Vagina (tissue), 2 donors: Measurements from ENCODE around the gene KRTAP19-4. TPM values are rescaled to one million over a fixed set of nuclear protein-coding genes. Genes with fewer than 3 reads are reported as not detected.

Experiments
- DNase-seq, 2 donors: peaks; one replicate each; pipeline ENCODE4 v3.0.0-alpha.2; 2017; ENCODE audit errors: extremely low spot score in 2 of 2
- H3K27ac ChIP-seq: fragments of 200-600 bp; sonication (generic); one replicate; pipeline ENCODE4 v1.5.1; 2019
- H3K27me3 ChIP-seq: fragments of 200-600 bp; sonication (generic); one replicate; pipeline ENCODE4 v1.5.1; 2019
- H3K36me3 ChIP-seq, 2 donors: fragments of 200-600 bp; sonication (generic); one replicate each; pipeline ENCODE4 v1.5.1; 2017 to 2019
- H3K4me1 ChIP-seq: fragments of 200-600 bp; sonication (generic); one replicate; pipeline ENCODE4 v1.5.1; 2019
- H3K4me3 ChIP-seq, 2 donors: fragments of 200-600 bp; sonication (generic); 1 replicate in 1 of 2; 2 replicates in 1 of 2; pipeline ENCODE4 v1.5.1; 2016 to 2019
- H3K9me3 ChIP-seq: fragments of 200-600 bp; sonication (generic); one replicate; pipeline ENCODE4 v1.5.1; 2019
- CTCF ChIP-seq, 3 experiments: fragments of 450-650 bp in 2 of 3; fragments of 200-600 bp in 1 of 3; sonication (generic) in 1 of 3; IDR thresholded peaks; one replicate each; pipeline ENCODE4 v1.5.1; 2017 to 2019; ENCODE audit warnings: antibody characterized with exemption in 3 of 3, mild to moderate bottlenecking in 2 of 3, moderate library complexity in 2 of 3
- POLR2A ChIP-seq, 2 donors: fragments of 450-650 bp; IDR thresholded peaks; one replicate each; pipeline ENCODE4 v1.6.1; 2017; ENCODE audit warnings: antibody characterized with exemption in 2 of 2, mild to moderate bottlenecking in 2 of 2, moderate library complexity in 2 of 2
- POLR2AphosphoS5 ChIP-seq, 2 donors: sonication (generic); formaldehyde crosslinking; IDR thresholded peaks; one replicate each; pipeline ENCODE4 v1.9.0; 2017; ENCODE audit warnings: antibody characterized with exemption in 2 of 2, mild to moderate bottlenecking in 2 of 2, low read depth in 1 of 2; ENCODE audit not compliant: insufficient read depth in 1 of 2
- intact Hi-C: fragments of 100-400 bp; cut with DNase I; formaldehyde crosslinking; loops from one replicate; pipeline ENCODE4 v1.15.1; 2023
- total RNA-seq: library from RNA; depleted of rRNA; stranded (reverse); fragments of >200 nt; gene quantifications from one replicate; pipeline ENCODE4 v1.2.3, GENCODE V29; 2016

KRTAP19-4 gene
- total RNA-seq, 1 donor from 2014 or later, result not detected

- Histone ChIP-seq H3K27ac (no peak within 1 kb of the TSS), H3K27me3 (no peaks in the 10 kb centered on the region), H3K4me1 (no peaks in the 10 kb centered on the region), H3K36me3 (no peaks in the 10 kb centered on the region), H3K9me3 (no peaks in the 10 kb centered on the region), H3K4me3 (no peak within 1 kb of the TSS)
- TF ChIP-seq CTCF (IDR thresholded peaks at IDR 0.05), result no peak
- TF ChIP-seq POLR2A (IDR thresholded peaks at IDR 0.05), result no peak
- no peak for TF ChIP-seq POLR2AphosphoS5 (IDR thresholded peaks at IDR 0.05; ENCODE audit: insufficient read depth in 1 of 2, low read depth in 1 of 2)
- intact Hi-C loops, result no loop called here
- no peak for DNase-seq
Measured at GRCh38 chr21:30502041-30502440, 5.1 kb upstream of the KRTAP19-4 start, which contains the start of gene KRTAP19-5. KRTAP19-5 (minus strand) TSS chr21:30502141; CDS start chr21:30502090, 51 bp downstream.

- Histone ChIP-seq H3K27me3 (no peaks in the 10 kb centered on the region), H3K9me3 (no peaks in the 10 kb centered on the region), H3K36me3 (no peaks in the 10 kb centered on the region), H3K27ac (no peak within 1 kb of the TSS), H3K4me3 (no peak within 1 kb of the TSS), H3K4me1 (no peaks in the 10 kb centered on the region)
- no peak for TF ChIP-seq CTCF (IDR thresholded peaks at IDR 0.05)
- TF ChIP-seq POLR2A (IDR thresholded peaks at IDR 0.05), result no peak
- no peak for TF ChIP-seq POLR2AphosphoS5 (IDR thresholded peaks at IDR 0.05; ENCODE audit: insufficient read depth in 1 of 2, low read depth in 1 of 2)
- intact Hi-C loops, result no loop called here
- no peak for DNase-seq
Measured at GRCh38 chr21:30491963-30492428, 5.0 kb downstream of the KRTAP19-4 start, which contains the start of gene KRTAP19-3. KRTAP19-3 (minus strand) TSS chr21:30492013; CDS start chr21:30491957, 56 bp downstream.

GRCh38 chr21:30487336-30487735 lies 9.6 kb downstream of the KRTAP19-4 start, which contains the start of gene KRTAP19-2:
KRTAP19-2 (minus strand) TSS chr21:30487436; CDS start chr21:30487348, 88 bp downstream.
- intact Hi-C loops, result no loop called here
- Histone ChIP-seq H3K4me3 (no peak within 1 kb of the TSS), H3K4me1 (no peaks in the 10 kb centered on the region), H3K36me3 (no peaks in the 10 kb centered on the region), H3K27ac (no peak within 1 kb of the TSS), H3K9me3 (no peaks in the 10 kb centered on the region), H3K27me3 (no peaks in the 10 kb centered on the region)
- TF ChIP-seq CTCF (IDR thresholded peaks at IDR 0.05), result no peak
- TF ChIP-seq POLR2AphosphoS5 (IDR thresholded peaks at IDR 0.05; ENCODE audit: insufficient read depth in 1 of 2, low read depth in 1 of 2), result no peak
- TF ChIP-seq POLR2A (IDR thresholded peaks at IDR 0.05), result no peak
- no peak for DNase-seq

- intact Hi-C loops, result no loop called here
- Histone ChIP-seq H3K27me3 (no peaks in the 10 kb centered on the region), H3K9me3 (no peaks in the 10 kb centered on the region), H3K36me3 (no peaks in the 10 kb centered on the region), H3K4me1 (no peaks in the 10 kb centered on the region), H3K4me3 (no peak overlapping the region), H3K27ac (no peak overlapping the region)
- no peak for TF ChIP-seq CTCF (IDR thresholded peaks at IDR 0.05)
- no peak for TF ChIP-seq POLR2A (IDR thresholded peaks at IDR 0.05)
- TF ChIP-seq POLR2AphosphoS5 (IDR thresholded peaks at IDR 0.05; ENCODE audit: insufficient read depth in 1 of 2, low read depth in 1 of 2), result no peak
- DNase-seq, result no peak
Measured at GRCh38 chr21:30486180-30486579, 10.8 kb downstream of the KRTAP19-4 start.

- H3K9me3 ChIP-seq, result no peaks in the 10 kb centered on the region
Measured at GRCh38 chr21:30482130-30482529, 14.8 kb downstream of the KRTAP19-4 start.

More at GRCh38 chr21:30482130-30482529, 14.8 kb downstream of the KRTAP19-4 start:
- no peak overlapping the region for H3K4me3 ChIP-seq
- no peaks in the 10 kb centered on the region for H3K36me3 ChIP-seq
- intact Hi-C loops, result no loop called here
- no peak overlapping the region for H3K27ac ChIP-seq
- TF ChIP-seq POLR2AphosphoS5 (IDR thresholded peaks at IDR 0.05; ENCODE audit: insufficient read depth in 1 of 2, low read depth in 1 of 2) (no peak), CTCF (IDR thresholded peaks at IDR 0.05) (no peak), POLR2A (IDR thresholded peaks at IDR 0.05) (no peak)
- no peak for DNase-seq
- no peaks in the 10 kb centered on the region for H3K4me1 ChIP-seq
- H3K27me3 ChIP-seq, result no peaks in the 10 kb centered on the region
